Stimulated activated CD4-positive, alpha-beta T cell treated with anti-CD3 and anti-CD28 coated beads, TNF-alpha, amount 100 ng/mL, for 24 hours (primary cell): Measurements from ENCODE around the gene CENPV.
"Not testable (repeated sequence)": the region's sequence is repeated elsewhere in the genome, so short reads cannot be mapped to it uniquely, and the experiment has no call there.

Experiments used
- DNase-seq, 3 experiments: peaks; one replicate each; pipeline ENCODE4 v3.0.0-alpha.2; 2020; ENCODE audit warnings: low read depth in 3 of 3

Gene CENPV

DNA sequence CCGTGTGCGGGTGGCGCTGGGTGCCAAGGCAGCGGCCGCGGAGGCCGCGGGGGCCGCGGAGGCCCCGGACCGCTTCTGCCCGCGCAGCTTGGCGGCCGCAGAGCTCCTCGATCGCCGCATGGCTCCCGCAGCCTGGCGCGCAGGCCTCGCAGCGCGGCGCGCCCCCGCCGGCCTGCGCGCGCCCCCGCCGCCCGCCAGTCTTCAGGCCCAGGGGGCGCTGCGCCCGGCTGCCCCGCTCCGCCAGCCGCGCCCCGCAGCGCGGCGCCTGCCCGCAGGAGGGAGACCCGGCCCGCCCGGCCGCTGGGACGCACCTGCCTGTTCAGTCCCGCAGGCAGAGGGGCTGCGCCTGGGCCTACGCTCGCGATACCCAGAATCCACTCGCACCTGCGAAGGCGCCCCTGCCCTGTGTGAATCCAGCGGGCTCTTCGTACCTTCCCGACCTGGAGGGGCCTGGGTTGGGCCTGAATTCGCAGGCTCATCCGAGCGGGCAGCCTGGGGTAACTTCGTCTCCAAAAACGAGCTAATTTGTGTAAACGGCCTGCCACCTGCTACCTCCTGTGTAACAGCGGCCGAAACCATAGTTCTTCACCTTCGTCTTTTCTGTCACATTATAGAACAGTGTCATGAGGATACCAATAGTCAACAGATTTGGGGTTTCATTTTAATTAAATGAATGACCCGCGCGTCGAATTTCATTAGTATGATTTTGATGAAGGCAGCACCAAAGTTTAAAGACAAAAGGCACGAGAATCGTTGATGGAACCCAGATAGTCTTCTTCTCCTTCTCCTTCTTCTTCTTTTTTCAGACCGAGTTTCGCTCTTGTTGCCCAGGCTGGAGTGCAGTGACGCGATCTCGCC lies at the start of gene CENPV:
CENPV (minus strand) TSS at position 153 of the 858 bp plus-strand sequence; CDS start at position 120, 33 bp downstream.
- DNase-seq, result peak; percentile 30 to 61 (median 47)

DNA sequence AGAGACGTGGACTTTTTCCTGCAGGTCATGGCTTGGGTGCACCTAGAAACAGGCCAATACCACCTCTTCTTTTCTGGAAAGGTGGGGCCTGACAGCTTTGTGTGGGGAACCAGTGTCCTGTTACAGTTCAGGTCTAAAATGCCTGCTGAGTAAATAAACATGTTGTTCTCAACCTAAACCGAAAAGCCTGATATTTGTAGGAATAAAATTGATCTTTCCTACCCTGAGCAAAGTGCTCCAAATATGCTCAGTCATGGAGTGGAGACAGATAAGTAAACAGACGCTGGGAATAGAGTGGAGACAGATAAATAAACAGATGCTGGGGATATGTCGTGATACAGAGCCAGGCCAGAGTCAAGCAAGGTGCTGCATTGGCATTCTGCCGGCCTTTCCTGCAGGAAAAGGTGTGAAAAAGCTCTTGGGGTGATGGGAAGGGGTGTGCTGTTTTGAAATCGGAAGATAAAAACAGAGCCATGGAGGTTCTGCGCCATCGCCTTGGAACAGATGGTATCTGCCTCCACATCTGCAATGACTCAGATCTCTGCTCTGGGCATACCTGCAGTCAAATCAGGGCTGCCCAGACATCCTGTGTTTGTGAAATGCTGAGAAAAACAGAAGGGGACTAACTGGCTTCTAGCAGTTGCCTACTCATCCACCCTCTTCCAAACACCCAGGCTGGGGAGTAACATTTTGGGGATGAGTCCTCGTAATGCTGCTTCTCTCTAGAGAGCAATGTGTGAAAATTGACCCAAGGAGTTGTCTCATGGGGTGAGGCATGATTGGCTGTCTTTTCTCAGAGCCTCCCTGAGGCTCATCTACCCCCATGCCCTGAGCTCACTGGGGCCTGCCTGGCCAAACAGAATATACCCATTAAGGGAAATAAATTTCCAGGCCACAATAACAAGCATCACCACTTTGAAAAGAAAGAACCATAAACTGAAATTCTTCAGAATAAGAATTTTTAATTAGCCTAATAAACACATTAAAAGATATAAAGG lies 45.3 kb upstream of the CENPV start:
- no peak for DNase-seq

DNA sequence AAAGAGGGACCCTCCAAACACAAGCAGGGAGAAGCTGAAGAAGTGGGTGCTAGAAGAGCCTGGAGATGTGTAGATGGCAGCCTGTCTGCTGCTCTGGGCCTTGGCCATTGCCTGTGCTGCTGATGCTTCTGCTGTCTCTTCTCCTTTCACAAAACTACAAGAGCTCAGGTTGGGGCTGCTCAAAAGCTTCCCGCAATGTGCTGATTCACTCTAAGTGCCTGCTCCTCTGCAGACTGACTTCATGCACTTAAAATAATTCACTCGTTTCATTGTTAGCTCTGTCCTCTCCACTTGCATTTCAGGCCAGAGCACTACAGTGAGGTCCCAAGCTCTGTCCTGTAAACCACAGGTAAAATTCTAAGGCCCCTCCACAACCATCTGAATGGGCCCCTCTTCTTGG lies 43.4 kb upstream of the CENPV start:
- not testable (repeated sequence) for DNase-seq

DNA sequence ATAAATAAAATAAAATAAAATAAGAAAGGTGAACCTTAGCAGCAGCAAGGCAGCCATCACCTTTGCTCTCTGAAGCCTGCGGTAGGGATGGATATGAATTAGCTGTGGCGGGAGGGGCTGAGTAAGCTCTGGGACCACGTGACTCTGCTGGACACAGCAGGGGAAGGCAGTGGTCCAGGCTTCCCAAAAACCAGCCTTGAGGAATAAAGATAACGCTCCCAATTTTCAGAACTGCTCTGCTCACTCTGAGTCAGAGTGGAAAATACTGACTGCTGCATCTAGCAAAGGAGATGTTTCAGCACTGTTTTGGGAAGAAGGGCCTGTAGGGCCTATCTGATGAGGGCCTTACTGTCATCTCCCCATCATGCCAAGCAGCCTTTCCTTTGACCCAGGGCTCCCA lies 42.6 kb upstream of the CENPV start:
- DNase-seq, result not testable (repeated sequence)

DNA sequence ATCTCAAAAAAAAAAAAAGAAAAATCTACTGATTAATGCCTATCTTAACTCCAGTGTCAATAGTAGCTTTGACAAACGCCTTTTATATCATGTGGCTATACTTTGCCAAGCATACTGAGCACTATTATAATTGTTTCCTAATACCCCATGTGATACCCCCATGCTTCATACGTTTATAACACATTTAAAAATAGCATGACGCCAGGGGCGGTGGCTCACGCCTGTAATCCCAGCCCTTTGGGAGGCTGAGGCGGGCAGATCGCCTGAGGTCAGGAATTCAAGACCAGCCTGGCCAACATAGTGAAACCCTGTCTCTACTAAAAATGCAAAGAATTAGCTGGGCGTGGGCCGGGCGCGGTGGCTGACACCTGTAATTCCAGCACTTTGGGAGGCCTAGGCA lies 39.2 kb upstream of the CENPV start:
- DNase-seq, result not testable (repeated sequence)

DNA sequence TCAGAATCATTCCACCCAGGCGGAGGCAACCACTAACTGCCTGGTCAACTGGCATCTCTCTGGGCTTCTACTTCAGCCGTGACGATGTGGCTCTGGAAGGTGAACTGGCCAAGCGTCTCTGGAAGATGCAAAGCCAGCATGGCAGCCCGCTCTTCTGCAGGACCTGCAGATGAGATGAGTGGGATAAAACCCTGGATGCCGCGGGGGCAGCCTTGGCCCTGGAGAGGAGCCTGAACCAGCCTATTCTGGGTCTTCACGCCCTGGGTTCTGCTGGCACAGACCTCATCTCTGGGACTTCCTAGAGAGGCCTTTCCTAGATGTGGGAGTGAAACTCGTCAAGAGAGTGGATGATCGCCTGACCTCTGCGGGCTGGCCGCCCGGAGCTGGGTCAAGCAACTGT lies 38.2 kb upstream of the CENPV start:
- DNase-seq, result no peak

DNA sequence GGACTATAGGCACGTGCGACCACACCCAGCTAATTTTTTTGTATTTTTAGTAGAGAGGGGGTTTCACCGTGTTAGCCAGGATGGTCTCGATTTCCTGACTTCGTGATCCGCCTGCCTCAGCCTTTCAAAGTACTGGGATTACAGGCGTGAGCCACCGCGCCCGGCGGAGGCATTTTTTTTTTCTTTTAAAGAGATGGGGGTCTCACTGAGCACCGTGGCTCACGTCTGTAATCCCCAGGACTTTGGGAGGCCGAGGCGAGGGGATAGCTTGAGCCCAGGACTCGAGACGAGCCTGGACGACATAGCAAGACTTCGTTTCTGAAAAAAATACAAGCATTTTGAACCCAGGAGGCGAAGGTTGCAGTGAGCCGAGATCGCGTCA lies 32.8 kb upstream of the CENPV start:
- DNase-seq, result not testable (repeated sequence)

DNA sequence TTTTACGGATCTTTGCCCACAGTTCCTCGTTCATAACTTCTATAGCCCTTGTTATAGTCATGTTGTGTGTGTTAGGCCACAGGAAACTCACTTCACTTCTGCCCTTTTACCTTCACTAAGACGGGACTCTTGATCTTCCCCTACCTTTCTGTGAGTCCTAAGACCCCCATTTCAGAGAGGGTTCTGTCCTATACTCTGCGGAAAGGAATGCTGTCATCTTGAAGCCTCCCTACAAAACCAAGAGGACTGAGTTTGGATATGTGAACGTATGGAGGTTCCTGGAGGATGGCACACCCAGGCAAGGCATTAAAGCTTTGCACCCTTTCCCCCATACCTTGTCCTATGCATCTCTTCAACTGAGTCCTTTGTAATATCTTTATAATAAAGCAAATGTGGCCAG lies 31.3 kb upstream of the CENPV start:
- no peak for DNase-seq

DNA sequence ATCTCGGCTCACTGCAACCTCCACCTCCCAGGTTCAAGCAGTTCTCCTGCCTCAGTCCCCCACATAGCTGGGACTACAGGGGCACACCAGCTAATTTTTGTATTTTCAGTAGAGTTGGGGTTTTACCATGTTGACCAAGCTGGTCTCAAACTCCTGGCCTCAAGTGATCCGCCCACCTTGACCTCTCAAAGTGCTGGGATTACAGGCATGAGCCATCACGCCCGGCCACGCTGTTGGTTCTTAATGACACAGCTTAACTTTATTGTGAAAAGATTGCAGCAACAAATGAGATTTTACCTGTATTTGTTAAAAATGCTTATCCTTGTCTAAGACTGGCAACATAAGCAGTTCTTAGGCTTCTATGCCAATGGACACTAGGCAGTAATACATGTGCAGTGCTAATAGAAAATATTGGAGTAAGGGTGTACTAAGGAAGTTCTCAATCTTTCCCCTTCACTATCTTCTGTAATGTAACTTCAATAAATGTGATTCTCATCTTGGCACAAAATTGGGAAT lies 30.6 kb upstream of the CENPV start:
- no peak for DNase-seq

DNA sequence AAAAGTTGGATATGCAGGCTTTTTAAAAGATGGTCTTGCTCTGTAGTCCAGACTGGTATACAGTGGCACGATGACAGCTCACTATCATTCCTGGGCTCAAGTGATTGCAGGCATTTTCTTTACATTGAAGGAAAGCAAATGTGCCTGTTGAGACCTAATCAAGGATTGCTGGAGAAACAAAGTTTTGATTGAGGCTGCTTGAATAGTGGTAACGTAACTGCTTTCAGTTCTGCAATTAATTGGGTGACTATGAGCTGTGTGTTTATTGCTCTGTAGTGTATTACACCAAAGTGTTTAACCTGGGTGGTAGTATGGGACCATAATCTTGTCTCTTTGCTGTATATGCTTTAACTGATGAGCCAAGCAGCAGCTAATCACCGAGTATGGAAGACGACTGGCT lies 29.9 kb upstream of the CENPV start:
- no peak for DNase-seq

DNA sequence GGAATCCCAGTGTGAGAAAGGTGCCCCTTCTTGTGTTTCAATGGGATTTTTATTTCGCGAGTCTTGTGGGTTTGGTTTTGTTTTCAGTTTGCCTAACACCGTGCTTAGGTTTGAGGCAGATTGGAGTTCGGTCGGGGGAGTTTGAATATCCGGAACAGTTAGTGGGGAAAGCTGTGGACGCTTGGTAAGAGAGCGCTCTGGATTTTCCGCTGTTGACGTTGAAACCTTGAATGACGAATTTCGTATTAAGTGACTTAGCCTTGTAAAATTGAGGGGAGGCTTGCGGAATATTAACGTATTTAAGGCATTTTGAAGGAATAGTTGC lies 28.2 kb upstream of the CENPV start:
- DNase-seq, result peak in 2 of 3 experiments; percentile 14 to 21

DNA sequence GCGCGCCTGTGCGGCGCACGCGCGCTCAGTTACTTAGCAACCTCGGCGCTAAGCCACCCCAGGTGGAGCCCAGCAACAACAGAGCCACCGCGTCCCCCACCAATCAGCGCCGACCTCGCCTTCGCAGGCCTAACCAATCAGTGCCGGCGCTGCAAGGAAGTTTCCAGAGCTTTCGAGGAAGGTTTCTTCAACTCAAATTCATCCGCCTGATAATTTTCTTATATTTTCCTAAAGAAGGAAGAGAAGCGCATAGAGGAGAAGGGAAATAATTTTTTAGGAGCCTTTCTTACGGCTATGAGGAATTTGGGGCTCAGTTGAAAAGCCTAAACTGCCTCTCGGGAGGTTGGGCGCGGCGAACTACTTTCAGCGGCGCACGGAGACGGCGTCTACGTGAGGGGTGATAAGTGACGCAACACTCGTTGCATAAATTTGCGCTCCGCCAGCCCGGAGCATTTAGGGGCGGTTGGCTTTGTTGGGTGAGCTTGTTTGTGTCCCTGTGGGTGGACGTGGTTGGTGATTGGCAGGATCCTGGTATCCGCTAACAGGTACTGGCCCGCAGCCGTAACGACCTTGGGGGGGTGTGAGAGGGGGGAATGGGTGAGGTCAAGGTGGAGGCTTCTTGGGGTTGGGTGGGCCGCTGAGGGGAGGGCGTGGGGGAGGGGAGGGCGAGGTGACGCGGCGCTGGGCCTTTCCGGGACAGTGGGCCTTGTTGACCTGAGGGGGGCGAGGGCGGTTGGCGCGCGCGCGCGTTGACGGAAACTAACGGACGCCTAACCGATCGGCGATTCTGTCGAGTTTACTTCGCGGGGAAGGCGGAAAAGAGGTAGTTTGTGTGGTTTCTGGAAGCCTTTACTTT lies 27.6 kb upstream of the CENPV start, which contains the start of gene UBB:
UBB (plus strand) TSS at position 452 of the 856 bp plus-strand sequence. CDS start 817 bp downstream, outside the sequence.
- DNase-seq, result peak; percentile 84 to 93 (median 86)

DNA sequence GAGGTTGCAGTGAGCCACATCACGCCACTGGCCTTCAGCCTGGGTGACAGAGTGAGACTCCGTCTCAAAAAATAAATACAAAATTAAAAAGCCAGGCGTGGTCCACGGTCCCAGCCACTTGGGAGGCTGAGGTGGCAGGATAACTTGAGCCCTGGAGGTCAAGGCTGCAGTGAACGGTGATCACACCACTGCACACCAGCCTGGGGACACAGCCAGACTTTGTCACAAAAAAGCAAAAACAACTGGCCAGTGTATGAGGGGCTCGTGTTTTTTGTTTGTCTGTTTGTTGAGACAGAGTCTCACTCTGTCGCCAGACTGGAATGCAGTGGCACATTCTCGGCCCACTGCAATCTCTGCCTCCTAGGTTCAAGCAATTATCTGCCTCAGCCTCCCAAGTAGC lies 26.4 kb upstream of the CENPV start:
- DNase-seq, result no peak

DNA sequence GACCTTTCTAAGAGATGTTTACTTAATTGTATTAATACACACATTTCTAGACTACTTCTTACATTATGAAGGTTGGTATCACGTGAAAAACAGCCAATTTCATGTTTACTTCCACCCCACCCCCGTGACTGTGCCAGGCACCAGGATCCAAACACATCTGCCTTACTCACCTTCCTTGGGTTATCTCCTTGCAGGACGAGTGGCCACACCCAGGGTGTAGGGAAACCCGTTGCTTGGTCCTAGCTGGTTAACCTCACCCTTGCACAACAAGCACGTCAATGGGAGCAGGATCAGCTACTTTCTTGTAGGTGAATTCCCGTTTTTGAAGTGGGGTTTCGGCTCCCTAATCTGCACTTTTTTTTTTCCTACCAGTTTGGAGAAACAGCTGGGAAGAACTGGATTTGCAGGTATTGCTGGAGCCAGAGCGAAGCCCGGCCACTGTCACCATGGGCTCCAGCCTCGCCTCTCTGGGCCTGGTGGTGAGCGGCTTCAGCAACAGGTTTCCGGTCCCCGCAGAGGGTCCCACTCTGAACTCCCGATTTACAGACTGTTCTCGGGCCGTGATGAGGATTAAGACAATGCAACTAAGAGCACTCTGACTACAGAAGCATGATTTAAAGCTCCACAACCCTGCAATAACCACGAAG lies 25.5 kb upstream of the CENPV start:
- DNase-seq, result no peak

DNA sequence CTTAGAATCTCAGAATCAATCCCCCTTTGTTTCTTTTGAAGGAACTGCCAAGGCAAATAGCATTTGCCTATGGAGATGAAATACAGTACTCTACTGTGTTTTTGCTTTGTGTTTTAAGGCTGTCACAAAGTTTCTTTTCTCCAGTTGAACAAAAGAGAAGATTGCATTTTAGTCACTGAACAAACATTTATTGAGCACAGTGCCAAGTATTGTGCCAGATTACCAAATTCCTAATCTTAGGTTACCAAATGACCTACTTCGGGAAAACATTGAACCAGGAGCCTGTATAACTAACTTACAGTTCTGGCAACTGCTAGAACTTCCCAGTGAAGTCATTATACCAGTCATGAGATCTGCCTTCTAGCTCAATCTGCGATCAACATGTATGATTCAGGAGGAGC lies 24.7 kb upstream of the CENPV start:
- DNase-seq, result no peak

DNA sequence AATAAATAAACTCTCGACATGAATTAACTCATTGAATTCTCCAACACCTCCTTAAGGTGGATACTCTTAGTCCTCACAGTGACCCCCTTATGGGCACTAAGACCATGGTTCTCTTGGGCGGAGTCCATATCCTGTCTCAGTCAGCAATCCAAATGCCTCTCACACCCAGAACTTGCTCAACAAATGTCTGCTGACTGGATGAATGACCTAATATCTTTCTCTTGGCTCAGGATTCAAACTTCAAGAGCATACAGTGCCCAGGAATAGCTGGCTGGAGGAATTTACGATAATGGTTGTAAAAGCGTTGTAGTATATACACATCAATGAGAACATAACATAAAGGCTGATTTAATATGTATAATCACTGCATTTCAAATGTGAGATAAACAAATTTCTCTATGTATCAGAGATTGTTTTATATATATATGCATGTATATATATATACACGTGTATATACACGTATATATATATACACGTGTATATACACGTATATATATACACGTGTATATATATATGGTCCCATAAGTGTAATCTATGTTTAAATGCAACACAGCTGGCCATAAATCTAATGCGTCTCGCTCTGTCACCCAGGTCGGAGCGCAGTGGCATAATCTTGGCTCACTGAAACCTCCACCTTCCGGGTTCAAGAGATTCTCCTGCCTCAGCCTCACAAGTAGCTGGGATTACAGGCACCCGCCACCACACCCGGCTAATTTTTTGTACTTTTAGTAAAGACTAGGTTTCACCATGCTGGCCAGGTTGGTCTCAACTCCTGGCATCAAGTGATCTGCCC lies 21.1 kb upstream of the CENPV start:
- DNase-seq, result no peak

DNA sequence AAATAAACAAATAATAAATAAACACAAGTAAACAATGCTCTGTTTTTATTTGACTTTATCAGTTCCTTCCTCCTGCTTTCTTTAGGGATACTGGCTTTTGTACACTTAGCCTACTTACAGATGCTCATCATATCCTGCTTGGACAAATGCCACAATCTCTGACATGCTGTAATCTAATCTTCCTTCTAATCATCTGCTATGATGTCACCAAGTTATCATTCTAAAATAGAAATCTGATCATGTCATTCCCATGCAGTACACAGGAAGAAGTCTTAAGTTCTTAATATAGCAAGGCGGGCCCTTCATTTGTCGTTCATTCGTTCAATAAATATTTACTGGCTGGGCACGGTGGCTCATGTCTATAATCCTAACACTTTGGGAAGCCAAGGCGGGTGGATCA lies 18.5 kb upstream of the CENPV start:
- no peak for DNase-seq

DNA sequence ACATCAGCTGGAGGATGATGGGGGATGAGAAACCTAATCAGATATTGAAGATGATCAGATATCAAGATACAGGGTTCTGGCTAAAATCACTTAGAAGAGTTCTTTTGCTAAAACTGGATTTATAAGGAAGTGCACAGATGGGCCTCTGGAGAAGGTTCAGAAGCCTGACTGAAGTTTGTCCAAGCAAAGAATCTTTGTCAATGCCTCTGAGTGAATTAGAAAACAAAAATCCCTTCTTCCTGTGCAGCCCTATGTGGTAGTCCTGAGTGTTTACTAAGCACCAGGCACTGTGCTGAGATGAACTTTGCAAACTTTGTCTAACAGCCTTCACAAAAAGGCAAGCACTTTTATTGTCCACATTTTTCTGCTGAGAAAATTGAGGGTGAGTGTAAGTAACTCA lies 11.4 kb upstream of the CENPV start:
- no peak for DNase-seq

DNA sequence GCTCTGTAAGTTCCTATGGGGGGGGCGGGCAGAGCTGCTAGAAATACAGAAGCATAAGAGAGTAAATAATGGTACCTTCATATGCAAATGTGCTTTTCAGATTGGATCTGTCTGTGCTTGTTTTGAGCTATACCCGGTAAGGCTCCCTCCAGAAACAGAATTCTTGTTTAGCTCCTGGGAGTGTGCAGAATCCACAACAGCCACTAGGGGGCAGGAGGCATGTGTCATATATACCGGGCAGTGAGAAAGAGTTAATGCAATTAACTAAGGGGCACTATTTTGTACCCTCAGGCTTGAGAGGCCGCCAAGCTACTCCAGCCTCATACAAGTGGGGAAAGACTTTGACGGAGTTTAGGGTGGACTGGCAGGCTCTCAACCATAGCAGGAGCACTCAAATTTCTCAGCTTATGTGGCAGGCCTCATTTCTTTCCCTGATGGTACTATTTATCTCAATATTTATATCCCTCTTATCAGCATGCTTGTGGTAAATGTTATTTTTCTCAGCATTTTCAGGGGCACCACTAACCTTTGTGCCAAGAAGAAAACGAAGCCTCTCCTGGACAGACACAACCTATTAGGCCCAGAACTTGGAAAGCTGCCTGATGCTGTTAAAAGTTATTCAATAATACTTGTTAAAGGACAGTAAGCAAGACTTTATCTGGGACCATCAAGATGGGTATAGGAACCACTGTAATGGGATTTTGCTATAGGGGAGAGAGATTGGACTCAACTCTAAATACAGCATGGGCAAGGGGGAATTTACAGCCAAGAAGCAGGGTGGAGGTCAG lies 10.7 kb upstream of the CENPV start:
- DNase-seq, result peak; percentile 42 to 73 (median 66)
